GM12891 (cell line): ENCODE results near the gene KRTAP6-3.

Experiments
- POLR2A ChIP-seq: IDR thresholded peaks from 2 replicates; pipeline ENCODE4 v1.6.1; 2011; ENCODE audit warnings: low read depth, low read length, control low read depth
- POLR2AphosphoS5 ChIP-seq: IDR thresholded peaks from 2 replicates; pipeline ENCODE4 v1.6.1; 2011; ENCODE audit warnings: low read depth, low read length, control low read depth
- TAF1 ChIP-seq: IDR thresholded peaks from 2 replicates; pipeline ENCODE4 v1.6.1; 2011; ENCODE audit warnings: low read depth, low read length, control low read depth

- TF ChIP-seq POLR2AphosphoS5 (no peak), POLR2A (no peak), TAF1 (no peak)
Observed at GRCh38 chr21:30600787-30601186, 8.5 kb downstream of the KRTAP6-3 start, which contains the start of gene KRTAP22-1.
